GM12865 (cell line): ENCODE measurements around the gene CTR9.

Experiments
- DNase-seq: peaks from one replicate; pipeline ENCODE4 v3.0.0; 2010; ENCODE audit warnings: low read depth
- H3K4me3 ChIP-seq: 2 replicates; pipeline ENCODE4 v1.5.1; 2011; ENCODE audit warnings: mild to moderate bottlenecking, low read depth, low read length, control low read depth
- CTCF ChIP-seq: IDR thresholded peaks from 2 replicates; pipeline ENCODE4 v1.5.1; 2011; ENCODE audit warnings: low read length, control low read depth, low read depth, inconsistent platforms; ENCODE audit not compliant: insufficient read depth; ENCODE audit errors: missing control alignments

The CTR9 gene

GRCh38 chr11:10742460-10743208, 8.4 kb upstream of the CTR9 start:
- DNase-seq = no peak
- no peak for TF ChIP-seq CTCF
- no peak overlapping the region for H3K4me3 ChIP-seq

- H3K4me3 ChIP-seq = peak overlapping the region; percentile 25
- peak; percentile 41 for DNase-seq
- no peak for TF ChIP-seq CTCF
Measured at GRCh38 chr11:10743354-10744000, 7.6 kb upstream of the CTR9 start.

GRCh38 chr11:10744206-10744605, 6.8 kb upstream of the CTR9 start:
- no peak for TF ChIP-seq CTCF
- no peak for DNase-seq
- no peak overlapping the region for H3K4me3 ChIP-seq

GRCh38 chr11:10746871-10747270, 4.2 kb upstream of the CTR9 start:
- no peak for DNase-seq
- TF ChIP-seq CTCF = no peak

GRCh38 chr11:10747733-10748132, 3.3 kb upstream of the CTR9 start:
- H3K4me3 ChIP-seq = no peak overlapping the region
- no peak for TF ChIP-seq CTCF
- DNase-seq = no peak

More at GRCh38 chr11:10746871-10747270, 4.2 kb upstream of the CTR9 start:
- no peak overlapping the region for H3K4me3 ChIP-seq

- DNase-seq = no peak
- no peak overlapping the region for H3K4me3 ChIP-seq
- no peak for TF ChIP-seq CTCF
Measured at GRCh38 chr11:10749476-10749875, 1.6 kb upstream of the CTR9 start.
